NCI-H2107 treated with DMSO at 0.1 percent for 48 hours (cell line): Measurements from ENCODE around the gene SPEF1.

Source experiments
- DNase-seq: peaks from one replicate; lab custom pipeline; 2025; ENCODE audit not compliant: unreplicated experiment; lab: John Stamatoyannopoulos, UW

Gene SPEF1

GRCh38 chr20:3732327-3733118 is 48.7 kb downstream of the SPEF1 start, which contains the start of gene HSPA12B:
Gene HSPA12B (plus strand): TSS chr20:3732685. CDS start chr20:3738675, 5,990 bp downstream.
- no peak for DNase-seq

- DNase-seq, result no peak
These were observed 49.3 kb downstream of the SPEF1 start for GRCh38 chr20:3731944-3732326.

- no peak for DNase-seq
These were observed 50.2 kb downstream of the SPEF1 start for GRCh38 chr20:3730803-3731672.

DNA sequence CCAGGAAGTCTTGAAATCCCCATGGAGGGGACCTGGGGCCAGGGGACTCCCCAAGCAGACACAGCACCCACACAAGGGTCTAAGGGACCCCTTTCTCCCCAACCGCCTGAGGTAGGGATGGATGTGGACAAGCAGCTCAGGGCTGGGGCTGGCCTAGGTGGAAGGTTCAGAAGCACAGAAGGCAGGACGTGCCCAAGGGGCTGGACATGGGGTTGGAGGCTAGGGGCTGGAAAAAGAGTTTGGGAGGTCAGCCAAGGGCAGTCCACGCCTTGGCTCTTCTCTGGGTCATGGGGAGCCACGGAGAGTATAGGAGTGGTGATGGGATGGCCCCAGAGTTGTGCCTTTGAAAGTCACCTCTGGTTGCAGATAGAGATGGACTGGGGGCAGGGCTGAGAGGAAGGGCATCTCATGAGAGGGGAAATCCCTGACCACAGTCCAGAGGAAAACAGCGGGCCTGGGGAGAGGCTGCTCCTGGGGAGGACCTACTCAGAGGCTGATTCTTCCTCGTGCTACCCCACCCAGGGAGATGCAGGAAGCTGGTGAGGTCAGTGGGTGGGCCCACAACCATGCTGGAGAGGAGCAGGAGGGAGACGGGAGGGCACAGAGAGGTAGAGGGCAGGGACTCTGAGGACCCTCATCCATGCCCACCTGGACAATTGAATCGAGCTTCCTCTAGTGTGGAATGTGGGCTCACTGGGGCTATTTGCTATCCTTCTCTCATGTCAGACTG is 51.3 kb downstream of the SPEF1 start:
- DNase-seq, result no peak

DNA sequence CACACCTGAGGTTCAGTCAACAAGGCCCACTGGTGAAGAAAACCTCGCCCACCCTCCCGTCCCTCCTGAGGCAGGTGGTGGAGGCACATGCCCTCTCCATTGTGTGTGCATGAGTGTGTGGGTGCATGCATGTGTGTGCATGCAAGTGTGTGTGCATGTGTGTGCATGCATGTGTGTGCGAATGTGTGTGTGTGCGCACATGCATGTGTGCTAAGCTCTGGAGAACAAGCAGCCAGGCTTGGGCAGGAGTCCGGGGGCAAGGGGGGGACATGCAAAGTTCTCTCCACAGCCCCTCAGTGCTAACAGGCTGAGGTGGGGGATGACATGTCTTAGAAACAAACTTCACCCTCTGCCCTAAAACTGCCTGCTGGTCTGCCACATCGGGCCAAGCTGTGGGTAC is 51.9 kb downstream of the SPEF1 start:
- DNase-seq, result no peak

DNA sequence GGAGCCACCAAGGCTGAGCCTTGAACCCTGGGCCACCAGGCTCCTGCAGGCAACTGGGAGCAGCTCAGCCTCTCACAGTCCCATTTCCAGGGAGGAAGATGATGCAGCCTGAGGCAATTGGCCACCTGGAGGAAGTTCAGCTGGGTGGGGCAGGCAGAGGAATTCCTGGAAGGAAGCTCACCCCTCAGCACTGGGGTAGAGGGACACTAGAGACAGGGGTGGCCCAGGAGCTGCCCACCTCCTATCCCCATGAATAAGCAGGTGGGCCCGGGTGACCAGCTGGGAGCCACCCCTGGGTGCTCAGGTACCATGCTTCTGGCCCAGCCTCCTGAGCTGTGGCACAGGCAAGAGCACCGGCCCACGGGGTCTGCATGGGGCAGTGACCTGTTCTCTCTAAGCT is 52.4 kb downstream of the SPEF1 start:
- DNase-seq, result no peak

GRCh38 chr20:3728354-3728753 is 52.9 kb downstream of the SPEF1 start:
- no peak for DNase-seq
